HepG2 (cell line): ENCODE measurements around the gene TMEM143. TPM values are rescaled to one million over a fixed set of nuclear protein-coding genes. Genes with fewer than 3 reads are reported as not detected.
A peak's percentile ranks its signal among the peaks of the same experiment; 100 is the strongest.

Source experiments
- ARID5B ChIP-seq: IDR thresholded peaks from 2 replicates; pipeline ENCODE4 v1.4.0; 2020; ENCODE audit warnings: mild to moderate bottlenecking, missing genetic modification reagents
- DBP ChIP-seq: sonication (generic); formaldehyde crosslinking; IDR thresholded peaks from 2 replicates; pipeline ENCODE4 v1.4.0; 2020; ENCODE audit warnings: missing genetic modification reagents; ENCODE audit errors: not compliant biosample characterization
- GABPB1 ChIP-seq: IDR thresholded peaks from 2 replicates; pipeline ENCODE4 v1.6.1; 2016; ENCODE audit warnings: mild to moderate bottlenecking, missing genetic modification reagents, moderate library complexity, missing compliant biosample characterization
- HMG20A ChIP-seq: IDR thresholded peaks from 2 replicates; pipeline ENCODE4 v1.6.1; 2016; ENCODE audit warnings: borderline replicate concordance
- JUN ChIP-seq: sonication (generic); formaldehyde crosslinking; IDR thresholded peaks from 2 replicates; pipeline ENCODE4 v1.4.0; 2020; ENCODE audit warnings: mild to moderate bottlenecking, missing genetic modification reagents
- JUNB ChIP-seq: sonication (generic); formaldehyde crosslinking; IDR thresholded peaks from 2 replicates; pipeline ENCODE4 v1.8.0; 2022; ENCODE audit warnings: missing genetic modification reagents, mild to moderate bottlenecking, borderline replicate concordance
- NAIF1 ChIP-seq: sonication (generic); formaldehyde crosslinking; IDR thresholded peaks from 2 replicates; pipeline ENCODE4 v1.5.0; 2020; ENCODE audit warnings: mild to moderate bottlenecking, missing genetic modification reagents, borderline replicate concordance
- NFIC ChIP-seq: IDR thresholded peaks from 2 replicates; pipeline ENCODE4 v1.6.1; 2012; ENCODE audit warnings: mild to moderate bottlenecking, low read length, inconsistent platforms
- SMARCC2 ChIP-seq: fragments of 450-650 bp; IDR thresholded peaks from 2 replicates; pipeline ENCODE4 v1.6.1; 2017; ENCODE audit warnings: antibody characterized with exemption, mild to moderate bottlenecking
- SOX5 ChIP-seq: IDR thresholded peaks from 2 replicates; pipeline ENCODE4 v1.6.1; 2016; ENCODE audit warnings: borderline replicate concordance
- TCF7 ChIP-seq: sonication (generic); IDR thresholded peaks from 2 replicates; pipeline ENCODE4 v1.6.1; 2016; ENCODE audit warnings: antibody characterized with exemption, low read depth
- TFDP1 ChIP-seq: IDR thresholded peaks from 2 replicates; pipeline ENCODE4 v1.6.1; 2016; ENCODE audit warnings: missing compliant biosample characterization, missing genetic modification reagents, borderline replicate concordance
- THAP8 ChIP-seq: sonication (generic); formaldehyde crosslinking; IDR thresholded peaks from 2 replicates; pipeline ENCODE4 v1.5.1; 2020; ENCODE audit warnings: missing genetic modification reagents, mild to moderate bottlenecking, borderline replicate concordance
- ZKSCAN8 ChIP-seq: IDR thresholded peaks from 2 replicates; pipeline ENCODE4 v1.6.1; 2016; ENCODE audit warnings: borderline replicate concordance, missing genetic modification reagents, missing compliant biosample characterization
- ZNF18 ChIP-seq: sonication (generic); formaldehyde crosslinking; IDR thresholded peaks from 2 replicates; pipeline ENCODE4 v1.8.0; 2022; ENCODE audit warnings: mild to moderate bottlenecking, missing genetic modification reagents; ENCODE audit not compliant: insufficient replicate concordance
- ZNF549 ChIP-seq: sonication (generic); formaldehyde crosslinking; IDR thresholded peaks from 2 replicates; pipeline ENCODE4 v1.5.0; 2020; ENCODE audit warnings: missing genetic modification reagents
- ZNF605 ChIP-seq: sonication (generic); formaldehyde crosslinking; IDR thresholded peaks from 2 replicates; pipeline ENCODE4 v1.8.0; 2022; ENCODE audit warnings: mild to moderate bottlenecking, missing genetic modification reagents
- ZNF687 ChIP-seq: sonication (generic); formaldehyde crosslinking; IDR thresholded peaks from 2 replicates; pipeline ENCODE4 v1.5.1; 2020; ENCODE audit warnings: mild to moderate bottlenecking, missing genetic modification reagents, moderate library complexity
- polyA plus RNA-seq, 8 experiments: library from polyadenylated mRNA; depleted of rRNA in 3 of 8; stranded (reverse) in 7 of 8; unstranded in 1 of 8; fragments of >200 nt; fragmentation: Illumina TruSeq in 4 of 8; extraction: Trizol in 4 of 8; gene quantifications; 2 replicates each; pipeline versions ENCODE4 v1.2.1 to v1.2.3, GENCODE V29; 2011 to 2016; ENCODE audit warnings: low read depth in 4 of 8, missing spikeins in 1 of 8, mixed read lengths in 1 of 8; ENCODE audit not compliant: insufficient read depth in 1 of 8
- total RNA-seq, 5 experiments: library from RNA; depleted of rRNA; stranded (reverse); fragments of >200 nt; fragmentation: Illumina TruSeq; extraction: Trizol; gene quantifications; 2 replicates each; pipeline ENCODE4 v1.2.3, GENCODE V29; 2016; ENCODE audit warnings: low read depth in 1 of 5

The TMEM143 gene
- total and polyA plus RNA-seq, 2 of the 13 experiments (the other 11 are each of a cell fraction or from before 2014, with no cell fraction given): 7.7 to 11.3 TPM

GRCh38 chr19:48295458-48295857, 68.3 kb downstream of the TMEM143 start (continued):
- TF ChIP-seq NAIF1 (no peak), ZNF687 (CRISPR knock-in tag) (peak; percentile 44), TFDP1 (CRISPR knock-in tag) (no peak), SMARCC2 (no peak), ZKSCAN8 (CRISPR knock-in tag) (no peak), SOX5 (CRISPR knock-in tag) (peak; percentile 40; the same call in 1 of the 2 replicates), TCF7 (peak; percentile 94), JUN (CRISPR knock-in tag) (no peak), GABPB1 (CRISPR knock-in tag) (no peak), HMG20A (CRISPR knock-in tag) (no peak; the same call in 1 of the 2 replicates), ZNF605 (no peak), ZNF549 (no peak), JUNB (CRISPR knock-in tag) (no peak), NFIC (no peak), ARID5B (CRISPR knock-in tag) (peak; percentile 60), ZNF18 (CRISPR knock-in tag) (no peak), THAP8 (CRISPR knock-in tag) (no peak), DBP (CRISPR knock-in tag) (no peak)
